ENCODE results near the gene ST6GALNAC5.

Gene ST6GALNAC5

DNA sequence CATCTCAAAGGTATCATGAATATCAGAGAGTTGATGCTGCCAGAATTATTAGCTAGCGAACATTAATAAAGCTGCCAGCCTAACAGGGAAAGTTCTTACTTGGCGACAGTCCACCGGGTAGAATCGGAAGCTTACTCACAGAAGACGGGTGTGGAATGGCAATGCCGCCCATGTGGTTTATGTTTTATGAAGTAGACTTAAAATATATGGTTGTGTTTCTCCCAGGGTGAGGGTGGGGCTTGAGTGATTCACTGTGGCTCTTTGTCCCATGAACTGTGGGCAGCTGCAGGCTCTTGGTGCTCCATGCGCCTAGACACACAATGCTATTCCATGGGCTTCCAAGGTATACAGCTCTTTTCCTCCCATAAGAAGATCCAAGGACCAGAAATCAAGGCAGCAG is 189.2 kb downstream of the ST6GALNAC5 start:
- H3F3A ChIP-seq (ENCODE audit: insufficient read depth), result no peaks in the 10 kb centered on the region
- no peak overlapping the region for H3K4me2 ChIP-seq (ENCODE audit: low read depth, low read length, poor library complexity, severe bottlenecking)
- no peaks in the 10 kb centered on the region for H3K79me2 ChIP-seq (ENCODE audit: insufficient read depth, low read length)
- no peak for TF ChIP-seq EZH2phosphoT487 (conservative IDR thresholded peaks at IDR 0.05; ENCODE audit: low read length)
- TF ChIP-seq, protein P1, sequence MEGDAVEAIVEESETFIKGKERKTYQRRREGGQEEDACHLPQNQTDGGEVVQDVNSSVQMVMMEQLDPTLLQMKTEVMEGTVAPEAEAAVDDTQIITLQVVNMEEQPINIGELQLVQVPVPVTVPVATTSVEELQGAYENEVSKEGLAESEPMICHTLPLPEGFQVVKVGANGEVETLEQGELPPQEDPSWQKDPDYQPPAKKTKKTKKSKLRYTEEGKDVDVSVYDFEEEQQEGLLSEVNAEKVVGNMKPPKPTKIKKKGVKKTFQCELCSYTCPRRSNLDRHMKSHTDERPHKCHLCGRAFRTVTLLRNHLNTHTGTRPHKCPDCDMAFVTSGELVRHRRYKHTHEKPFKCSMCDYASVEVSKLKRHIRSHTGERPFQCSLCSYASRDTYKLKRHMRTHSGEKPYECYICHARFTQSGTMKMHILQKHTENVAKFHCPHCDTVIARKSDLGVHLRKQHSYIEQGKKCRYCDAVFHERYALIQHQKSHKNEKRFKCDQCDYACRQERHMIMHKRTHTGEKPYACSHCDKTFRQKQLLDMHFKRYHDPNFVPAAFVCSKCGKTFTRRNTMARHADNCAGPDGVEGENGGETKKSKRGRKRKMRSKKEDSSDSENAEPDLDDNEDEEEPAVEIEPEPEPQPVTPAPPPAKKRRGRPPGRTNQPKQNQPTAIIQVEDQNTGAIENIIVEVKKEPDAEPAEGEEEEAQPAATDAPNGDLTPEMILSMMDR (IDR thresholded peaks at IDR 0.05; ENCODE audit: insufficient read depth, low read length, poor library complexity, severe bottlenecking), result no peak
- no peaks in the 10 kb centered on the region for H3K9me3 ChIP-seq (ENCODE audit: insufficient read depth, low read length)
- no peak overlapping the region for H3K4me3 ChIP-seq (ENCODE audit: insufficient read depth, low read length, poor library complexity, severe bottlenecking)
- no peak overlapping the region for H2AFZ ChIP-seq (ENCODE audit: low read depth, low read length, severe bottlenecking)
- no peak overlapping the region for H3K27ac ChIP-seq (ENCODE audit: low read depth, low read length)
- no peaks in the 10 kb centered on the region for H3K27me3 ChIP-seq (ENCODE audit: low read length)
- H4K20me1 ChIP-seq (ENCODE audit: low read depth, low read length), result no peaks in the 10 kb centered on the region
- H3K36me3 ChIP-seq (ENCODE audit: low read length), result no peaks in the 10 kb centered on the region
- H3K9me2 ChIP-seq (replicated peaks; ENCODE audit: insufficient read depth, low read length), result no peaks in the 10 kb centered on the region
- no peak overlapping the region for H3K9ac ChIP-seq (ENCODE audit: low read length)

DNA sequence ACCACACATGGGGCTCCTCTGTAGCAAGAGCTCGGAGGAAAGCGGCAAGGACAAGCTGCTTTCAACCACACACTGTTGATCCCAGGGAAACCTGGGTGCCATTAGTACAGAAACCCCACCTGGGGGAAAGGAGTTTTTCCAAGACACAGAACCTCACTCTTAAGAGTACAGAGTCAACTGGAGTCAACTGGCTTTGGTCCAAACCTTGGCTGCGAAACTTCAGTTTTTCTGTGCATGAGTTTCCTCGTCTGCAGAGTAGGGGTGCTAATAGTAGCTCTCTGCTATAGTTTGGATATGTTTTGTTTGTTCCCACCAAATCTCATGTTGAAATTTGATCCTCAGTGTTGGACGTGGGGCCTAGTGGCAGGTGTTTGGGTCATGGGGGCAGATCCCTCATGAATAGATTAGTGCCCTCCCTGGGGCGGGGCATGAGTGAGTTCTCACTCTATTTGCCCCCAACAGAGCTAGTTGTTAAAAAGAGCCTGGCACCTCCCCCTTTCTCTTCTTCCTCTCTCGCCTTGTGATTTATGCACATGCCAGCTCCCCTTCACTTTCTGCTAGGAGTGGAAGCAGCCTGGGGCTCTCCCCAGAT is 190.8 kb downstream of the ST6GALNAC5 start:
- Histone ChIP-seq H3K36me3 (ENCODE audit: low read length) (no peaks in the 10 kb centered on the region), H4K20me1 (ENCODE audit: low read depth, low read length) (no peaks in the 10 kb centered on the region), H3K27ac (ENCODE audit: low read depth, low read length) (no peak overlapping the region), H3K79me2 (ENCODE audit: insufficient read depth, low read length) (no peaks in the 10 kb centered on the region), H3K9me2 (replicated peaks; ENCODE audit: insufficient read depth, low read length) (no peaks in the 10 kb centered on the region), H3K9me3 (ENCODE audit: insufficient read depth, low read length) (no peaks in the 10 kb centered on the region), H3K9ac (ENCODE audit: low read length) (no peak overlapping the region), H3K27me3 (ENCODE audit: low read length) (no peaks in the 10 kb centered on the region), H3K4me2 (ENCODE audit: low read depth, low read length, poor library complexity, severe bottlenecking) (no peak overlapping the region), H2AFZ (ENCODE audit: low read depth, low read length, severe bottlenecking) (no peak overlapping the region), H3K4me3 (ENCODE audit: insufficient read depth, low read length, poor library complexity, severe bottlenecking) (no peak overlapping the region), H3F3A (ENCODE audit: insufficient read depth) (no peaks in the 10 kb centered on the region)
- TF ChIP-seq EZH2phosphoT487 (conservative IDR thresholded peaks at IDR 0.05; ENCODE audit: low read length), result no peak
- TF ChIP-seq, protein P1 (IDR thresholded peaks at IDR 0.05; ENCODE audit: insufficient read depth, low read length, poor library complexity, severe bottlenecking), result no peak

DNA sequence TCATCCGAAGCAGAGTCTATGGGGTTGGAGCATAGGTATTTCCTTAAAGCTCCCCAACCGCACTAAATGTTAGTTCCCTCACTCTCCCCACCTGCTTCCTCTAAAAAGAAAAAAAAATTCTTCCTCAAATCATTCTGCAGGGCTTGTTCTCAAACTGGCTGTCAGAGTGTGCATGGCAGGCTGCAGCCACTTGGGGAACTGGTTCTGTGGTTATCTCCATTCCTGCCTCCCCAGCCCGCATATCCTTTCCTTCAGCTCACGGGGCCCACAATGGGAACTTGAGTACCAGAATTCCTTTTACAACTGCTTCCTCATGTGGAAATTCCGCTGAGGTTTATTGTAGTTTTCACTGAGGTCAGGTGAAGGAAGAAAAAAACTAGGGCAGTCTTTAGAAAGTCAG is 192.7 kb downstream of the ST6GALNAC5 start:
- TF ChIP-seq EZH2phosphoT487 (conservative IDR thresholded peaks at IDR 0.05; ENCODE audit: low read length), result no peak
- TF ChIP-seq, protein P1 (IDR thresholded peaks at IDR 0.05; ENCODE audit: insufficient read depth, low read length, poor library complexity, severe bottlenecking), result no peak
- no peak overlapping the region for H2AFZ ChIP-seq (ENCODE audit: low read depth, low read length, severe bottlenecking)
- H4K20me1 ChIP-seq (ENCODE audit: low read depth, low read length), result no peaks in the 10 kb centered on the region
- H3K9ac ChIP-seq (ENCODE audit: low read length), result no peak overlapping the region
- H3K27ac ChIP-seq (ENCODE audit: low read depth, low read length), result no peak overlapping the region
- H3K79me2 ChIP-seq (ENCODE audit: insufficient read depth, low read length), result no peaks in the 10 kb centered on the region
- no peaks in the 10 kb centered on the region for H3K27me3 ChIP-seq (ENCODE audit: low read length)
- H3K4me2 ChIP-seq (ENCODE audit: low read depth, low read length, poor library complexity, severe bottlenecking), result no peak overlapping the region
- no peaks in the 10 kb centered on the region for H3F3A ChIP-seq (ENCODE audit: insufficient read depth)
- no peaks in the 10 kb centered on the region for H3K9me2 ChIP-seq (replicated peaks; ENCODE audit: insufficient read depth, low read length)
- no peak overlapping the region for H3K4me3 ChIP-seq (ENCODE audit: insufficient read depth, low read length, poor library complexity, severe bottlenecking)
- no peaks in the 10 kb centered on the region for H3K9me3 ChIP-seq (ENCODE audit: insufficient read depth, low read length)
- H3K36me3 ChIP-seq (ENCODE audit: low read length), result no peaks in the 10 kb centered on the region

Data from SU-DHL-6 (cell line).